Measurements from ENCODE around the gene LBR.
A peak's percentile ranks its signal among the peaks of the same experiment; 100 is the strongest.

LBR gene

DNA sequence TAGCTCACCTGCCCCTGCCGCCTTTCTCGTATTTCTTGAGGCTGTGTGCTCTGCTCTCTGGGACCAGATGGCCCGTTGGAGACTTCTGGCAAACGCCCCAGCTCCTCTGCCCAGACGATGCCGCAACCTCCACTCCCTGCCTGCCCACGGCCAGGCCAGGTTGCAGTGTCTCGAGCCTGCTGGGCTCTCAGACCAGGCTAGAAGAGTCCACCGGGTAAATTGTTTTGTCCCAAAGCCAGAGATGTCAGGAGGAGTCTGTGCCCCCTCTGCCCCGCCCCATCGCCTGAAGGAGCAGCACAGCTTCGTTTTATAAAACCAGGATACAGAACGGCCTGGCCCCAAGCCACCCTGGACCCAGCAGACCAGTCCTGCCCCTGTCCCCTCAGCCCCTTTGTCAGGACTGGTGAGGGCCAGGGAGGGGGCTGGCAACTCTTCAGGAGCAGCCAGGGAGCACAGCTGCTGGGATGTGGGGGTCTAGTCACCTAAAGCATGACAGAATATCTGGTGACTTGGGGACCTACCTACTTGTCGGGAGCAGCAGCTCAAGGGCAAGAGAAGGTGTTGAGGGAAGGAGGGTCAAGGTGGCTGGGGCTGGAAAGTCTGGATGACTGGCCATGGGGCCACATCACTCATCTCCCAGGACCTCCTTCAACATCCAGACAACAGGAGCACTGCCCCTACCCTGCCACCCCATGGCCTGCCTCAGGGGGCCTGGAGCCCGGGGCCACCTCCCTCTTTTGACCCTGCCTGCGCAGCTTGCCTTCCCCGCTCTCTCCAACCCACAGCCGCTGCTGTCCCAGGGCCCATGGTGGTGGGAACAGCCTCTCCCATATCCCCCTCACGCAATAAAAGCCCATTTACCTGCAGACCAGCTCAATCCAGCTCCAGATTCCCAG, 33.9 kb upstream of the LBR start:
- TF ChIP-seq, protein P1, sequence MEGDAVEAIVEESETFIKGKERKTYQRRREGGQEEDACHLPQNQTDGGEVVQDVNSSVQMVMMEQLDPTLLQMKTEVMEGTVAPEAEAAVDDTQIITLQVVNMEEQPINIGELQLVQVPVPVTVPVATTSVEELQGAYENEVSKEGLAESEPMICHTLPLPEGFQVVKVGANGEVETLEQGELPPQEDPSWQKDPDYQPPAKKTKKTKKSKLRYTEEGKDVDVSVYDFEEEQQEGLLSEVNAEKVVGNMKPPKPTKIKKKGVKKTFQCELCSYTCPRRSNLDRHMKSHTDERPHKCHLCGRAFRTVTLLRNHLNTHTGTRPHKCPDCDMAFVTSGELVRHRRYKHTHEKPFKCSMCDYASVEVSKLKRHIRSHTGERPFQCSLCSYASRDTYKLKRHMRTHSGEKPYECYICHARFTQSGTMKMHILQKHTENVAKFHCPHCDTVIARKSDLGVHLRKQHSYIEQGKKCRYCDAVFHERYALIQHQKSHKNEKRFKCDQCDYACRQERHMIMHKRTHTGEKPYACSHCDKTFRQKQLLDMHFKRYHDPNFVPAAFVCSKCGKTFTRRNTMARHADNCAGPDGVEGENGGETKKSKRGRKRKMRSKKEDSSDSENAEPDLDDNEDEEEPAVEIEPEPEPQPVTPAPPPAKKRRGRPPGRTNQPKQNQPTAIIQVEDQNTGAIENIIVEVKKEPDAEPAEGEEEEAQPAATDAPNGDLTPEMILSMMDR (conservative IDR thresholded peaks at IDR 0.05; ENCODE audit: control insufficient read depth, insufficient read depth, low read depth, low read length) = no peak
- H3K4me3 ChIP-seq (ENCODE audit: control insufficient read depth, low read depth, low read length) = no peak overlapping the region
- no peak for DNase-seq (ENCODE audit: low read depth)

DNA sequence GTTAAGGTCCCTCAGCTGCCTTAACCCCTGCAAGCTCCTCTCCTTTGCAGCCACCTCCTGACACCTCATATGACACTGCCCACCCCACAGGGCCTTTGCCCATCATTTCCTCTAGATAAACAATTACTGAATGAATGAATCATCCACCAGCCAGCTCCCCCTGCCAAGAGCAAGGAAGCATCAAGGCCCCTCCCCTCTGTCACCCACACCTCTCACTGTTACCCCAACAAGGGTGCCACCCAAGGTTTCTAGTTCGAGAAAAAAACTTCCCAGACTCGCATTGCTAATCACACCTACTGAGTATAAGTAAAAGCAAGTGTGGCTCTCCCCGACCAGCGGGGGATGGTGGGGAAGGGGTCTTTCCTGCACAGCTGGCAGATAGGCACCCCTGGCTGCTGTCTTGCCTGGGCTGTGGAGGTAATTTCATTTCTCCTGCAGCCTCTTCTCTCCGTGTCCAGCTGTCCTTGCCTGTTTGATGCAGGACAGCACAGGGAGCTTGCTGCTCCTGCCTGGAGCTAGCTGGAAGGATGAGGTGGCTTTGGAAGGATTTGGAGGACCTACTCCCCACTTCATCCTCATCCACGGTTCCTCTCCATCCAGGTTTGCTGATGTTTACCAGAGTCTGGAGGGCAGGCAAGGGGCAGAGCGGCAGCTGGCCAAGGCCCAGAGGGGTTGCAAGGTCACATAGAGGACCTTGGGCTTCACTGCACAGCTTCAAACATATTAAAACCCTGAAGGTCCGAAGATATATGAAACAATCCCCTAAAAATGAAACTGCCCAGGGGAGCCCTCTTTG, 33.1 kb upstream of the LBR start:
- TF ChIP-seq, protein P1 (conservative IDR thresholded peaks at IDR 0.05; ENCODE audit: control insufficient read depth, insufficient read depth, low read depth, low read length) = no peak
- peak; percentile 30 for DNase-seq (ENCODE audit: low read depth)
- H3K4me3 ChIP-seq (ENCODE audit: control insufficient read depth, low read depth, low read length) = no peak overlapping the region

DNA sequence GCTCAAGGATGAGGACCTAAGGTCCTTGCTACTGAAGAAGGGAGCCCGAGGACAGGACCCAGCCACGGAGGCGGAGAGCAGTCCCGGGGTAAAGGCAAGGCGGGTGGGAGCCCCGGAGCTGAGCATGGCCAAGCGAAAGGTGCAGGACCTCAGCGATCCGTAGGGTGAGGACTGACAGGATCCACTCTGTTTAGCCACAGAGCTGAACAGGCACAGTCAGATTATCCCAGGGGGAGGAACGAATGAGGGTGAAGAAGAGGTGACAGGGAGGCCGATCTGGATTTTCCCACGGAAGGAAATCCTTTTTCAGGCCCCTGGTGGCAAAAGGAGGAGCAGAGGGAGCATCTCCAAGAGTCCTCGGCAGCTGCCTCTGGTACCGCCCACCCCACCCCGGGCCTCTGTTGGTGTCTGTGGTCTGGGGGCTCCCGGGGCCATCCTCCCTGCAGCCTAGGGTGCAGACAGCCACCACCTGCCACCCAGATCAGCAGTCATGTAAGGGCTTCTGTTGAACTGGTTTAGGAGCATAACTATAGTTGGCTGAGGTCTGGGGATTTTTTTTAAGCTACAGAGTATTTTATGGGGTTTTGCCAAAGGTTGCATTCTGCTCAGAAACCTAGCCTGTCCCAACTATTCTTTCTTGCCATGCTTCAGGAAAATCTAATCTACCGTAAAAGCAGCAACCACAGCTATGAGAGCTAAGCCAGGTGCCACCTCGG, 32.3 kb upstream of the LBR start:
- DNase-seq (ENCODE audit: low read depth) = no peak
- TF ChIP-seq, protein P1 (conservative IDR thresholded peaks at IDR 0.05; ENCODE audit: control insufficient read depth, insufficient read depth, low read depth, low read length) = no peak
- no peak overlapping the region for H3K4me3 ChIP-seq (ENCODE audit: control insufficient read depth, low read depth, low read length)

DNA sequence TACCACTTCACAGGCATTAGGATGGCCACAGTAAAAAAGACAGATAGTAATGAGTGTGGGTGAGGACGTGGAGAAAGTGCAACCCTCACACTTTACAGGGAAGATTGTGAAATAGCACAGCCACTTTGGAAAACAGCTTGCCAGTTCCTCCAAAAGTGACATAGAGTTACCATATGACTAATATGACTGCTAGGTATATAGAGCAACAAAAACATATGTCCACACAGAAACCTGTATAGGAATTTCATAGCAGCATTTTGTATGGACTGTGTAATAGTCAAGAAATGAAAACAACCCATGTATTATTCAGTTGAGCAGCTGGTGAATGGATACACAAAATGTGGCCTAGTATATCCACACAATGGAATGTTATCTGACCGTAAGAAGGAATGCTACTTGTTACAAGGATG, 30.4 kb upstream of the LBR start:
- no peak overlapping the region for H3K4me3 ChIP-seq (ENCODE audit: control insufficient read depth, low read depth, low read length)
- peak; percentile 36 for DNase-seq (ENCODE audit: low read depth)
- TF ChIP-seq, protein P1 (conservative IDR thresholded peaks at IDR 0.05; ENCODE audit: control insufficient read depth, insufficient read depth, low read depth, low read length) = no peak

DNA sequence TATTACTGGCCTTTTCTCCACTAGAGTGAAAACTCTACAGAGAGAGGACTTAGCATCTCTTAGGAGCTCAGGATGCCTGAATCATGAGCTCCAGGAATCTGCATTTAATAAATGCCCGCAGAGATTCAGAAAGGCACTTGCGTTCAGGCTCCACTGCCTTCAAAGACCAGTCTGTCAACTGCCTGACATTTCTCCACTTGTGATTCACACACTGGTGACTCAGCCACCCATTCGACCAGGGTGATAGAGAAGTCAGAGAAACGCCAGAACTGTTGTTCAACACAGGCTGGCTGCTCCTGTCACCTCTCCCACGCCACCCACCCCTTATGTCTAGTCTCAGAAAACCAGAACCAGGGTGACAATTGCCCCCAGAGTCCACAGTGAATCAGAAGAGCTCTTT, 26.9 kb upstream of the LBR start:
- no peak overlapping the region for H3K4me3 ChIP-seq (ENCODE audit: control insufficient read depth, low read depth, low read length)
- DNase-seq (ENCODE audit: low read depth) = peak; percentile 84
- TF ChIP-seq, protein P1 (conservative IDR thresholded peaks at IDR 0.05; ENCODE audit: control insufficient read depth, insufficient read depth, low read depth, low read length) = no peak

All from fibroblast of mammary gland (primary cell).